ENCODE results near the gene ACER3.

ACER3 gene

DNA sequence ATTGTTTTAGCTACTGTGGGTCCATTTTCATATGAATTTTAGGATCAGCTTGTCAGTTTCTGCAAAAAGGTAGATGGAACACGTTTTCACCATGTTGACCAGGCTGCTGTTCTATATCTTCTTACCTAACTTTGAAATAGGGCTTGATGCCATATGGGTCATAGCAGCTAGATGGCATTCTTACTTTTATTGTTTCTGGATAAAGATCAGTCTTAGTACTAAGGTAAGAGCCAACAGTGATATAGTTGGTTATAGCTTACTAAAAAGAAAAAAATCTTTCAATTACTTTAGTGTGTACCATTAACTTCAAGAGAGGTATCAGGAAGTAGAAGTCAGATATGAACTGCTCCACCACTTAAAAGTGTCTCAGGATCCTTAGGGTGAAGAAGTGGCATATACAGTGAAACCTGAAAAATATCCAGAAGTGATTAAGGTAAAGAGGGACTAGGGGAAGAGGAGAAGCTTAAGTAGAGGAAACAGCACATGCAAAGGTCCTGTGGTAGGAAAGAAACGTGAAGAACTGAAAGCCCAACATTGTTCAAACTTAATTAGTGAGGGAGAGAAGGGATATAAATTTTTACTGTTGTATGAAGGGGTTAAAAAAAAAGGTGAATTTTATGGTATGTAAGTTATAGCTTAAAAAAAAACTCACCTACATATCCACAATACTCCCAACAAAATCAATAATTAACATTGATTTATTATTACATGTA is 113.6 kb downstream of the ACER3 start:
- ATAC-seq, result no peak
- TF ChIP-seq OSR1 (CRISPR knock-in tag; IDR thresholded peaks at IDR 0.05) (no peak), RARB (CRISPR knock-in tag; IDR thresholded peaks at IDR 0.05) (no peak), ESRRG (CRISPR knock-in tag; IDR thresholded peaks at IDR 0.05) (no peak), BACH2 (CRISPR knock-in tag; IDR thresholded peaks at IDR 0.05; ENCODE audit: borderline replicate concordance) (no peak), ARNTL (CRISPR knock-in tag; IDR thresholded peaks at IDR 0.05; ENCODE audit: borderline replicate concordance, low read depth) (no peak), ZC3H10 (CRISPR knock-in tag; IDR thresholded peaks at IDR 0.05) (no peak), TCF4 (CRISPR knock-in tag; IDR thresholded peaks at IDR 0.05; ENCODE audit: borderline replicate concordance) (no peak), PPARA (CRISPR knock-in tag; IDR thresholded peaks at IDR 0.05; ENCODE audit: borderline replicate concordance) (no peak), ZNF70 (CRISPR knock-in tag; IDR thresholded peaks at IDR 0.05) (no peak), ISL1 (CRISPR knock-in tag; IDR thresholded peaks at IDR 0.05) (no peak), ZFP3 (CRISPR knock-in tag; IDR thresholded peaks at IDR 0.05) (no peak), GLIS3 (CRISPR knock-in tag; IDR thresholded peaks at IDR 0.05) (no peak), CSDC2 (CRISPR knock-in tag; IDR thresholded peaks at IDR 0.05) (no peak), TOX (CRISPR knock-in tag; IDR thresholded peaks at IDR 0.05; ENCODE audit: borderline replicate concordance) (no peak), ZNF8 (CRISPR knock-in tag; IDR thresholded peaks at IDR 0.05) (no peak)
- TF ChIP-seq, protein P1, sequence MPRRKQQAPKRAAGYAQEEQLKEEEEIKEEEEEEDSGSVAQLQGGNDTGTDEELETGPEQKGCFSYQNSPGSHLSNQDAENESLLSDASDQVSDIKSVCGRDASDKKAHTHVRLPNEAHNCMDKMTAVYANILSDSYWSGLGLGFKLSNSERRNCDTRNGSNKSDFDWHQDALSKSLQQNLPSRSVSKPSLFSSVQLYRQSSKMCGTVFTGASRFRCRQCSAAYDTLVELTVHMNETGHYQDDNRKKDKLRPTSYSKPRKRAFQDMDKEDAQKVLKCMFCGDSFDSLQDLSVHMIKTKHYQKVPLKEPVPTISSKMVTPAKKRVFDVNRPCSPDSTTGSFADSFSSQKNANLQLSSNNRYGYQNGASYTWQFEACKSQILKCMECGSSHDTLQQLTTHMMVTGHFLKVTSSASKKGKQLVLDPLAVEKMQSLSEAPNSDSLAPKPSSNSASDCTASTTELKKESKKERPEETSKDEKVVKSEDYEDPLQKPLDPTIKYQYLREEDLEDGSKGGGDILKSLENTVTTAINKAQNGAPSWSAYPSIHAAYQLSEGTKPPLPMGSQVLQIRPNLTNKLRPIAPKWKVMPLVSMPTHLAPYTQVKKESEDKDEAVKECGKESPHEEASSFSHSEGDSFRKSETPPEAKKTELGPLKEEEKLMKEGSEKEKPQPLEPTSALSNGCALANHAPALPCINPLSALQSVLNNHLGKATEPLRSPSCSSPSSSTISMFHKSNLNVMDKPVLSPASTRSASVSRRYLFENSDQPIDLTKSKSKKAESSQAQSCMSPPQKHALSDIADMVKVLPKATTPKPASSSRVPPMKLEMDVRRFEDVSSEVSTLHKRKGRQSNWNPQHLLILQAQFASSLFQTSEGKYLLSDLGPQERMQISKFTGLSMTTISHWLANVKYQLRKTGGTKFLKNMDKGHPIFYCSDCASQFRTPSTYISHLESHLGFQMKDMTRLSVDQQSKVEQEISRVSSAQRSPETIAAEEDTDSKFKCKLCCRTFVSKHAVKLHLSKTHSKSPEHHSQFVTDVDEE (CRISPR knock-in tag; IDR thresholded peaks at IDR 0.05), result no peak
- TF ChIP-seq, protein P2, sequence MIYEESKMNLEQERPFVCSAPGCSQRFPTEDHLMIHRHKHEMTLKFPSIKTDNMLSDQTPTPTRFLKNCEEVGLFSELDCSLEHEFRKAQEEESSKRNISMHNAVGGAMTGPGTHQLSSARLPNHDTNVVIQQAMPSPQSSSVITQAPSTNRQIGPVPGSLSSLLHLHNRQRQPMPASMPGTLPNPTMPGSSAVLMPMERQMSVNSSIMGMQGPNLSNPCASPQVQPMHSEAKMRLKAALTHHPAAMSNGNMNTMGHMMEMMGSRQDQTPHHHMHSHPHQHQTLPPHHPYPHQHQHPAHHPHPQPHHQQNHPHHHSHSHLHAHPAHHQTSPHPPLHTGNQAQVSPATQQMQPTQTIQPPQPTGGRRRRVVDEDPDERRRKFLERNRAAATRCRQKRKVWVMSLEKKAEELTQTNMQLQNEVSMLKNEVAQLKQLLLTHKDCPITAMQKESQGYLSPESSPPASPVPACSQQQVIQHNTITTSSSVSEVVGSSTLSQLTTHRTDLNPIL (CRISPR knock-in tag; IDR thresholded peaks at IDR 0.05; ENCODE audit: low read depth), result no peak
- TF ChIP-seq, protein P3, sequence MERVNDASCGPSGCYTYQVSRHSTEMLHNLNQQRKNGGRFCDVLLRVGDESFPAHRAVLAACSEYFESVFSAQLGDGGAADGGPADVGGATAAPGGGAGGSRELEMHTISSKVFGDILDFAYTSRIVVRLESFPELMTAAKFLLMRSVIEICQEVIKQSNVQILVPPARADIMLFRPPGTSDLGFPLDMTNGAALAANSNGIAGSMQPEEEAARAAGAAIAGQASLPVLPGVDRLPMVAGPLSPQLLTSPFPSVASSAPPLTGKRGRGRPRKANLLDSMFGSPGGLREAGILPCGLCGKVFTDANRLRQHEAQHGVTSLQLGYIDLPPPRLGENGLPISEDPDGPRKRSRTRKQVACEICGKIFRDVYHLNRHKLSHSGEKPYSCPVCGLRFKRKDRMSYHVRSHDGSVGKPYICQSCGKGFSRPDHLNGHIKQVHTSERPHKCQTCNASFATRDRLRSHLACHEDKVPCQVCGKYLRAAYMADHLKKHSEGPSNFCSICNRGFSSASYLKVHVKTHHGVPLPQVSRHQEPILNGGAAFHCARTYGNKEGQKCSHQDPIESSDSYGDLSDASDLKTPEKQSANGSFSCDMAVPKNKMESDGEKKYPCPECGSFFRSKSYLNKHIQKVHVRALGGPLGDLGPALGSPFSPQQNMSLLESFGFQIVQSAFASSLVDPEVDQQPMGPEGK (CRISPR knock-in tag; IDR thresholded peaks at IDR 0.05; ENCODE audit: borderline replicate concordance), result no peak
- TF ChIP-seq, protein P4, sequence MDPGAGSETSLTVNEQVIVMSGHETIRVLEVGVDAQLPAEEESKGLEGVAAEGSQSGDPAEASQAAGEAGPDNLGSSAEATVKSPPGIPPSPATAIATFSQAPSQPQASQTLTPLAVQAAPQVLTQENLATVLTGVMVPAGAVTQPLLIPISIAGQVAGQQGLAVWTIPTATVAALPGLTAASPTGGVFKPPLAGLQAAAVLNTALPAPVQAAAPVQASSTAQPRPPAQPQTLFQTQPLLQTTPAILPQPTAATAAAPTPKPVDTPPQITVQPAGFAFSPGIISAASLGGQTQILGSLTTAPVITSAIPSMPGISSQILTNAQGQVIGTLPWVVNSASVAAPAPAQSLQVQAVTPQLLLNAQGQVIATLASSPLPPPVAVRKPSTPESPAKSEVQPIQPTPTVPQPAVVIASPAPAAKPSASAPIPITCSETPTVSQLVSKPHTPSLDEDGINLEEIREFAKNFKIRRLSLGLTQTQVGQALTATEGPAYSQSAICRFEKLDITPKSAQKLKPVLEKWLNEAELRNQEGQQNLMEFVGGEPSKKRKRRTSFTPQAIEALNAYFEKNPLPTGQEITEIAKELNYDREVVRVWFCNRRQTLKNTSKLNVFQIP (CRISPR knock-in tag; IDR thresholded peaks at IDR 0.05; ENCODE audit: borderline replicate concordance, low read depth), result no peak
- TF ChIP-seq, protein P5, sequence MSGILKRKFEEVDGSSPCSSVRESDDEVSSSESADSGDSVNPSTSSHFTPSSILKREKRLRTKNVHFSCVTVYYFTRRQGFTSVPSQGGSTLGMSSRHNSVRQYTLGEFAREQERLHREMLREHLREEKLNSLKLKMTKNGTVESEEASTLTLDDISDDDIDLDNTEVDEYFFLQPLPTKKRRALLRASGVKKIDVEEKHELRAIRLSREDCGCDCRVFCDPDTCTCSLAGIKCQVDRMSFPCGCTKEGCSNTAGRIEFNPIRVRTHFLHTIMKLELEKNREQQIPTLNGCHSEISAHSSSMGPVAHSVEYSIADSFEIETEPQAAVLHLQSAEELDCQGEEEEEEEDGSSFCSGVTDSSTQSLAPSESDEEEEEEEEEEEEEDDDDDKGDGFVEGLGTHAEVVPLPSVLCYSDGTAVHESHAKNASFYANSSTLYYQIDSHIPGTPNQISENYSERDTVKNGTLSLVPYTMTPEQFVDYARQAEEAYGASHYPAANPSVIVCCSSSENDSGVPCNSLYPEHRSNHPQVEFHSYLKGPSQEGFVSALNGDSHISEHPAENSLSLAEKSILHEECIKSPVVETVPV (CRISPR knock-in tag; IDR thresholded peaks at IDR 0.05), result no peak

DNA sequence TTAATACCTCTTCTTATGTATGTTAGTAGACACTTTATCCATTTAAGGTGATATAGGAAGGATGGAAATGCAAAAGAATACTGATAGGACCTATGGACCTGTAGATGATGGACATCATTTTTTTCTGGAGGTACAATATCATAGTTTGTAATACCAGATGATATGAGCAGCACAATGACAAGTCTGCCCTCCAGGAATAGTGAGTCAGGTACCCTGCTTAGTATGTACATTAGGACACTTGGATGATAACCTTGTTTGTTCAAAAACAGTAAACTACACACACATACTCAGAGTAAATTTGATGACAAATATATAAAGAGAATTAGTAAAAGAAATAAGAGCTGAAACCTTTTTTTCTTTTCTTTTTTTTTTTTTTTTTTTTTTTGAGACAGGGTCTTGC is 114.8 kb downstream of the ACER3 start:
- no peak for ATAC-seq
- TF ChIP-seq PPARA (CRISPR knock-in tag; IDR thresholded peaks at IDR 0.05; ENCODE audit: borderline replicate concordance) (no peak), BACH2 (CRISPR knock-in tag; IDR thresholded peaks at IDR 0.05; ENCODE audit: borderline replicate concordance) (no peak), ZNF70 (CRISPR knock-in tag; IDR thresholded peaks at IDR 0.05) (no peak), TCF4 (CRISPR knock-in tag; IDR thresholded peaks at IDR 0.05; ENCODE audit: borderline replicate concordance) (no peak), RARB (CRISPR knock-in tag; IDR thresholded peaks at IDR 0.05) (no peak), GLIS3 (CRISPR knock-in tag; IDR thresholded peaks at IDR 0.05) (no peak), ZC3H10 (CRISPR knock-in tag; IDR thresholded peaks at IDR 0.05) (no peak), SNAI2 (CRISPR knock-in tag; IDR thresholded peaks at IDR 0.05) (no peak), ZFP3 (CRISPR knock-in tag; IDR thresholded peaks at IDR 0.05) (no peak), OSR1 (CRISPR knock-in tag; IDR thresholded peaks at IDR 0.05) (no peak), ISL1 (CRISPR knock-in tag; IDR thresholded peaks at IDR 0.05) (no peak)
- TF ChIP-seq, protein P5 (CRISPR knock-in tag; IDR thresholded peaks at IDR 0.05), result no peak
- TF ChIP-seq, protein P2 (CRISPR knock-in tag; IDR thresholded peaks at IDR 0.05; ENCODE audit: low read depth), result no peak
- TF ChIP-seq, protein P1 (CRISPR knock-in tag; IDR thresholded peaks at IDR 0.05), result no peak

Data from SK-N-SH treated with all-trans-retinoic acid at 6 μM for 48 hours (cell line).